Ovary (tissue), 3 donors: ENCODE results near the gene GSTT2B.
"Not testable (repeated sequence)": the region's sequence is repeated elsewhere in the genome, so short reads cannot be mapped to it uniquely, and the experiment has no call there.

ENCODE experiments used
- EP300 ChIP-seq: sonication (generic); formaldehyde crosslinking; IDR thresholded peaks from one replicate; pipeline ENCODE4 v1.6.1; 2017; ENCODE audit warnings: antibody characterized with exemption
- TF ChIP-seq, protein P1 (sequence below), 3 donors: fragments of 450-650 bp in 2 of 3; fragments of 200-600 bp in 1 of 3; IDR thresholded peaks; one replicate each; pipeline versions ENCODE4 v1.5.1 to v1.8.0; 2016 to 2022; ENCODE audit warnings: antibody characterized with exemption in 3 of 3, mild to moderate bottlenecking in 1 of 3
- donor health status: DM: no; HTN: no; CAD: no.

DNA sequence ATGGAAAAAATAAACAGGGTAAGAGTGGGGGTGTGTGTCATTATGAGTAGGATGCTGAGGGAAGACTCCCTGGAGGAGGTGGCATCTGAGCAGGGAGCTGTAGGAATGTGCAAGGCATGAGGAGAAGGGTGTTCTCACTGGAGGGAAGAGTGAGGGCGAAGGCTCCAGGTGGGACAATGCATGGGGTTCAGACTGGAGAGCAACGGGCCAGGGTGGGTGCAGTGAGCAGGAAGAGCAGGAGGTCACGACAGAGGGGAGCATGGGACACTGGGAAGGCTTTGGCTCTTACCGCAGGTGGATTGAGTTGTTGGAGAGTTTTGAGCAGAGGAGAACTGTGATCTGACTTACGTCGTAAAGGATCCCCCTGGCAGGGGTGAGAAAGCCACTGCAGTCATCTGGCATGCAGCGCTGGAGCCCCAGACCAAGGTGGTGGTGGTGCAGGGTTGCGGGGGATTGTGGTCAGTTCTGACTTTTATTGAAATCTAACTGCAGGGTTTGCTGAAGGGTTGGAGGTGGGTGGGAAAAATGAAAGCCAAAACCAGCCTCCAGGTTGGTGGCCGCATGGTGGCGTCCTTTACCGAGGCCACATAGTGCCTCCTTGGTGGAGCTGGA is 8.1 kb downstream of the GSTT2B start:
- TF ChIP-seq, protein P1, sequence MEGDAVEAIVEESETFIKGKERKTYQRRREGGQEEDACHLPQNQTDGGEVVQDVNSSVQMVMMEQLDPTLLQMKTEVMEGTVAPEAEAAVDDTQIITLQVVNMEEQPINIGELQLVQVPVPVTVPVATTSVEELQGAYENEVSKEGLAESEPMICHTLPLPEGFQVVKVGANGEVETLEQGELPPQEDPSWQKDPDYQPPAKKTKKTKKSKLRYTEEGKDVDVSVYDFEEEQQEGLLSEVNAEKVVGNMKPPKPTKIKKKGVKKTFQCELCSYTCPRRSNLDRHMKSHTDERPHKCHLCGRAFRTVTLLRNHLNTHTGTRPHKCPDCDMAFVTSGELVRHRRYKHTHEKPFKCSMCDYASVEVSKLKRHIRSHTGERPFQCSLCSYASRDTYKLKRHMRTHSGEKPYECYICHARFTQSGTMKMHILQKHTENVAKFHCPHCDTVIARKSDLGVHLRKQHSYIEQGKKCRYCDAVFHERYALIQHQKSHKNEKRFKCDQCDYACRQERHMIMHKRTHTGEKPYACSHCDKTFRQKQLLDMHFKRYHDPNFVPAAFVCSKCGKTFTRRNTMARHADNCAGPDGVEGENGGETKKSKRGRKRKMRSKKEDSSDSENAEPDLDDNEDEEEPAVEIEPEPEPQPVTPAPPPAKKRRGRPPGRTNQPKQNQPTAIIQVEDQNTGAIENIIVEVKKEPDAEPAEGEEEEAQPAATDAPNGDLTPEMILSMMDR (IDR thresholded peaks at IDR 0.05): not testable (repeated sequence)
- not testable (repeated sequence) for TF ChIP-seq EP300
